Measurements from ENCODE around the gene TOX2.

GRCh38 chr20:44073675-44074071 lies 159.0 kb downstream of the TOX2 start:
- TF ChIP-seq HDGF (IDR thresholded peaks at IDR 0.05; ENCODE audit: borderline replicate concordance) (no peak), SUZ12 (IDR thresholded peaks at IDR 0.05) (no peak), BHLHE40 (IDR thresholded peaks at IDR 0.05; ENCODE audit: borderline replicate concordance) (no peak), CTBP1 (IDR thresholded peaks at IDR 0.05; ENCODE audit: borderline replicate concordance) (no peak), ZNF384 (IDR thresholded peaks at IDR 0.05) (no peak), SP1 (IDR thresholded peaks at IDR 0.05) (no peak), NFRKB (IDR thresholded peaks at IDR 0.05) (no peak)
